GM12873 (cell line): ENCODE data around the gene SPRR1B.

Source experiments
- TF ChIP-seq, protein P1 (sequence below): IDR thresholded peaks from 2 replicates; pipeline ENCODE4 v1.5.1; 2012; ENCODE audit warnings: low read depth, mild to moderate bottlenecking, moderate library complexity, low read length, control low read depth; ENCODE audit not compliant: insufficient read depth; ENCODE audit errors: missing control alignments

Gene SPRR1B

DNA sequence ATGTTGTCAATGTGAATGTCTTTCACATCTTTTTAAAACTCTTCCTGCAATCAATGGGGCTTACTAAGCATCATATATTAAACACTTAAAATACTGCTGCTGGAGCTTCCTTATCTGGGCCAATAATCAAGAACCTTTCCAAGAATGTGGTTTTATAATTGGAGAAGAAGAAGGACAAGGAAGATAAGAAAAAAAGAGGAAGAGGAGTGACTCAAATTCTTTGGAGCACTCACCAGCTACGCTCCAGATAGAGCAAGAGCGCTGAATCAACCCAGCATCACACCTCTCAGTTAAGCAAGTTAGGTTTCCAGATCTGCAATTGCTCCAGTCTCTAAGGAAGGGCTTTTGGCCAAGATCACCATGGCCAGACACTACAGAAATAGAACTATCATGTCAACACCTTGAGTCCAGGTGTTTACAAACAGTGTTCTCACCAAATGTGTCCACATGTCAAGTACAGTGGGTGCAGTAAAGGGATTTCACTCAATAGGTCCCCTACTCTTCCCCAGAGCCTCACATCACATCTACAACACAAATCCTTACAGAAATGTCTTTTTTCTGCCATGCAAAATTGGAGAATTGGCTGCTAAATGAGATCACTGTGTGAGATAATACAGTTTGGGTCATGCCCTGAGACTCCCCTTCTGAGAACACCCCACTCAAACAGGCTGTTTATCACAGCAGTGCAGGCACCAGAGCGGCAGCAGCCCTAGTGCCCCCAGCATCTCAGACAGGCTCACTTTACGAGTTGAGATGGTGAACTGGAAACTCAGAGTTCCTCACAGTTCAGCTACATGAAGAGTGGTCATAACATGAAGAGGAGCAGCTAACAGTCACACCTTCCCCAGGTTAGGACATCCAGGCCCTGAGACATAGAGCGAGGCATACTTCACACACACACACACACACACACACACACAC, 42.1 kb downstream of the SPRR1B start:
- TF ChIP-seq, protein P1, sequence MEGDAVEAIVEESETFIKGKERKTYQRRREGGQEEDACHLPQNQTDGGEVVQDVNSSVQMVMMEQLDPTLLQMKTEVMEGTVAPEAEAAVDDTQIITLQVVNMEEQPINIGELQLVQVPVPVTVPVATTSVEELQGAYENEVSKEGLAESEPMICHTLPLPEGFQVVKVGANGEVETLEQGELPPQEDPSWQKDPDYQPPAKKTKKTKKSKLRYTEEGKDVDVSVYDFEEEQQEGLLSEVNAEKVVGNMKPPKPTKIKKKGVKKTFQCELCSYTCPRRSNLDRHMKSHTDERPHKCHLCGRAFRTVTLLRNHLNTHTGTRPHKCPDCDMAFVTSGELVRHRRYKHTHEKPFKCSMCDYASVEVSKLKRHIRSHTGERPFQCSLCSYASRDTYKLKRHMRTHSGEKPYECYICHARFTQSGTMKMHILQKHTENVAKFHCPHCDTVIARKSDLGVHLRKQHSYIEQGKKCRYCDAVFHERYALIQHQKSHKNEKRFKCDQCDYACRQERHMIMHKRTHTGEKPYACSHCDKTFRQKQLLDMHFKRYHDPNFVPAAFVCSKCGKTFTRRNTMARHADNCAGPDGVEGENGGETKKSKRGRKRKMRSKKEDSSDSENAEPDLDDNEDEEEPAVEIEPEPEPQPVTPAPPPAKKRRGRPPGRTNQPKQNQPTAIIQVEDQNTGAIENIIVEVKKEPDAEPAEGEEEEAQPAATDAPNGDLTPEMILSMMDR = no peak

DNA sequence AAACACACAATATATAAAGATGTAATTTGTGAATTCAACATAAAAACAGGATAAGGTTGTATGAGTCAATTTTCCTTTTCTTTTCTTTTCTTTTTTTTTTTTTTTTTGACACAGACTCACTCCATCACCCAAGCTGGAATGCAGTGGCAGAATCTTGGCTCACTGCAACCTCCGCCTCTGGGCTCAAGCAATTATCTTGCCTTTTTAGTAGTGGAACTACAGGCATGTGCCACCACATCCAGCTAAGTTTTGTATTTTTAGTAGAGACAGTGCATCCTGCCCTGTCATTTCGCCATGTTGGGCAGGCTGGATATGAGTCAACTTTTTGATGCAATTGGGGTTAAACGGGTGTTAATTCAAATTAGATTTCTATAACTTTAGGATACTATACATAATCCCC, 50.7 kb downstream of the SPRR1B start:
- TF ChIP-seq, protein P1 = no peak
